Panc1 (cell line): Measurements from ENCODE around the gene UST. TPM values are rescaled to one million over a fixed set of nuclear protein-coding genes. Genes with fewer than 3 reads are reported as not detected.

ENCODE experiments used
- ATAC-seq: fragments of 200-7000 bp; cut with Tn5 transposase; 2 replicates; pipeline ENCODE4 v1.9.1; 2020; ENCODE audit warnings: mild to moderate bottlenecking, moderate library complexity
- BruUV-seq: library from RNA; stranded (reverse); fragments of 400-500 nt; replicated peaks from 2 replicates; lab custom pipeline; 2021; lab: Mats Ljungman, UMichigan
- CTCF ChIA-PET: fragments of 300-600 bp; sonication (Branson Sonifier 250); formaldehyde crosslinking; loops from one replicate; lab custom pipeline; 2022; ENCODE audit warnings: antibody characterized with exemption; lab: Charles Lee
- POLR2A ChIA-PET: fragments of 300-600 bp; sonication (Branson Sonifier 250); formaldehyde crosslinking; loops from one replicate; lab custom pipeline; 2022; ENCODE audit warnings: antibody characterized with exemption; lab: Charles Lee
- DNase-seq: peaks from one replicate; pipeline ENCODE4 v3.0.0-alpha.2; 2010; ENCODE audit warnings: low read depth, low spot score
- H3K27ac ChIP-seq: 2 replicates; pipeline ENCODE4 v1.5.1; 2011; ENCODE audit warnings: mild to moderate bottlenecking, low read length, inconsistent platforms
- H3K27me3 ChIP-seq: fragments of 200-500 bp; sonication (Bioruptor generic); 2 replicates; pipeline ENCODE4 v1.6.0; 2014; ENCODE audit warnings: low read length, inconsistent platforms; ENCODE audit not compliant: control insufficient read depth, insufficient read depth
- H3K36me3 ChIP-seq: fragments of 200-500 bp; sonication (Bioruptor generic); 2 replicates; pipeline ENCODE4 v1.5.1; 2014; ENCODE audit warnings: inconsistent platforms, mild to moderate bottlenecking, low read length, moderate library complexity; ENCODE audit not compliant: control insufficient read depth, insufficient read depth
- H3K4me1 ChIP-seq: 2 replicates; pipeline ENCODE4 v1.5.1; 2011; ENCODE audit warnings: inconsistent platforms, mild to moderate bottlenecking, low read length, moderate library complexity; ENCODE audit not compliant: control insufficient read depth, insufficient read depth
- H3K4me3 ChIP-seq, 2 experiments: 2 replicates each; pipeline ENCODE4 v1.5.1; 2011 to 2012; ENCODE audit warnings: low read depth in 2 of 2, low read length in 2 of 2, mild to moderate bottlenecking in 2 of 2, inconsistent platforms in 1 of 2, moderate library complexity in 1 of 2
- H3K9me3 ChIP-seq: fragments of 200-500 bp; sonication (Bioruptor generic); 2 replicates; pipeline ENCODE4 v1.5.1; 2014; ENCODE audit warnings: low read depth, mild to moderate bottlenecking, inconsistent platforms, low read length, moderate library complexity; ENCODE audit not compliant: control insufficient read depth, insufficient read depth
- CTCF ChIP-seq: fragments of 450-650 bp; IDR thresholded peaks from 2 replicates; pipeline ENCODE4 v1.5.1; 2017; ENCODE audit warnings: mild to moderate bottlenecking
- POLR2AphosphoS5 ChIP-seq: IDR thresholded peaks from 2 replicates; pipeline ENCODE4 v1.6.1; 2012; ENCODE audit warnings: mild to moderate bottlenecking, low read depth, low read length, moderate library complexity
- SIN3A ChIP-seq: IDR thresholded peaks from 2 replicates; pipeline ENCODE4 v1.6.1; 2012; ENCODE audit warnings: low read depth, mild to moderate bottlenecking, low read length, moderate library complexity, borderline replicate concordance; ENCODE audit not compliant: insufficient read depth
- TCF7L2 ChIP-seq: IDR thresholded peaks from 2 replicates; pipeline ENCODE4 v1.6.1; 2011; ENCODE audit warnings: mild to moderate bottlenecking, low read depth, low read length, inconsistent platforms
- in situ Hi-C: cut with HindIII; loops from 2 replicates; pipeline ENCODE4 v1.10.0; 2016; ENCODE audit warnings: low sequenced_read_pairs, low pct_unique_long_range_greater_than_20kb
- intact Hi-C: fragments of 100-400 bp; cut with micrococcal nuclease; formaldehyde crosslinking; loops from one replicate; pipeline ENCODE4 v1.10.0; 2022; ENCODE audit not compliant: unreplicated experiment
- total RNA-seq: library from RNA; stranded (reverse); gene quantifications from one replicate; pipeline ENCODE4 v1.2.1, GENCODE V29; 2021; ENCODE audit not compliant: unreplicated experiment
- TF ChIP-seq, protein P1 (sequence below), 2 experiments: IDR thresholded peaks; 2 replicates each; pipeline ENCODE4 v1.6.1; 2011 to 2012; ENCODE audit warnings: low read depth in 2 of 2, control low read depth in 1 of 2, low read length in 1 of 2, mild to moderate bottlenecking in 1 of 2, moderate library complexity in 1 of 2; ENCODE audit not compliant: insufficient read depth in 1 of 2

UST gene
- total RNA-seq, 1 experiment from 2014 or later = 0.15 TPM

GRCh38 chr6:149044528-149044927 lies 297.7 kb downstream of the UST start:
- no peak for ATAC-seq
- TF ChIP-seq TCF7L2 (no peak), POLR2AphosphoS5 (no peak), SIN3A (no peak), CTCF (no peak)
- TF ChIP-seq, protein P1, sequence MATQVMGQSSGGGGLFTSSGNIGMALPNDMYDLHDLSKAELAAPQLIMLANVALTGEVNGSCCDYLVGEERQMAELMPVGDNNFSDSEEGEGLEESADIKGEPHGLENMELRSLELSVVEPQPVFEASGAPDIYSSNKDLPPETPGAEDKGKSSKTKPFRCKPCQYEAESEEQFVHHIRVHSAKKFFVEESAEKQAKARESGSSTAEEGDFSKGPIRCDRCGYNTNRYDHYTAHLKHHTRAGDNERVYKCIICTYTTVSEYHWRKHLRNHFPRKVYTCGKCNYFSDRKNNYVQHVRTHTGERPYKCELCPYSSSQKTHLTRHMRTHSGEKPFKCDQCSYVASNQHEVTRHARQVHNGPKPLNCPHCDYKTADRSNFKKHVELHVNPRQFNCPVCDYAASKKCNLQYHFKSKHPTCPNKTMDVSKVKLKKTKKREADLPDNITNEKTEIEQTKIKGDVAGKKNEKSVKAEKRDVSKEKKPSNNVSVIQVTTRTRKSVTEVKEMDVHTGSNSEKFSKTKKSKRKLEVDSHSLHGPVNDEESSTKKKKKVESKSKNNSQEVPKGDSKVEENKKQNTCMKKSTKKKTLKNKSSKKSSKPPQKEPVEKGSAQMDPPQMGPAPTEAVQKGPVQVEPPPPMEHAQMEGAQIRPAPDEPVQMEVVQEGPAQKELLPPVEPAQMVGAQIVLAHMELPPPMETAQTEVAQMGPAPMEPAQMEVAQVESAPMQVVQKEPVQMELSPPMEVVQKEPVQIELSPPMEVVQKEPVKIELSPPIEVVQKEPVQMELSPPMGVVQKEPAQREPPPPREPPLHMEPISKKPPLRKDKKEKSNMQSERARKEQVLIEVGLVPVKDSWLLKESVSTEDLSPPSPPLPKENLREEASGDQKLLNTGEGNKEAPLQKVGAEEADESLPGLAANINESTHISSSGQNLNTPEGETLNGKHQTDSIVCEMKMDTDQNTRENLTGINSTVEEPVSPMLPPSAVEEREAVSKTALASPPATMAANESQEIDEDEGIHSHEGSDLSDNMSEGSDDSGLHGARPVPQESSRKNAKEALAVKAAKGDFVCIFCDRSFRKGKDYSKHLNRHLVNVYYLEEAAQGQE (IDR thresholded peaks at IDR 0.05; ENCODE audit: insufficient read depth in 1 of 2, low read depth in 2 of 2, low read length in 1 of 2) = no peak
- no TSS peak for BruUV-seq
- DNase-seq = no peak
- Histone ChIP-seq H3K36me3 (no peaks in the 10 kb centered on the region), H3K27ac (no peak overlapping the region), H3K27me3 (no peaks in the 10 kb centered on the region), H3K9me3 (no peaks in the 10 kb centered on the region), H3K4me3 (no peak overlapping the region), H3K4me1 (no peaks in the 10 kb centered on the region)
- ChIA-PET CTCF (interaction anchor here (0.7 kb wide), 1 partner anchor 458 kb away, joined by 3 read pairs; no protein-coding TSS in a partner anchor), POLR2A (no interaction called here)
- in situ Hi-C loops (no loop called here), intact Hi-C loops (no loop called here)

DNA sequence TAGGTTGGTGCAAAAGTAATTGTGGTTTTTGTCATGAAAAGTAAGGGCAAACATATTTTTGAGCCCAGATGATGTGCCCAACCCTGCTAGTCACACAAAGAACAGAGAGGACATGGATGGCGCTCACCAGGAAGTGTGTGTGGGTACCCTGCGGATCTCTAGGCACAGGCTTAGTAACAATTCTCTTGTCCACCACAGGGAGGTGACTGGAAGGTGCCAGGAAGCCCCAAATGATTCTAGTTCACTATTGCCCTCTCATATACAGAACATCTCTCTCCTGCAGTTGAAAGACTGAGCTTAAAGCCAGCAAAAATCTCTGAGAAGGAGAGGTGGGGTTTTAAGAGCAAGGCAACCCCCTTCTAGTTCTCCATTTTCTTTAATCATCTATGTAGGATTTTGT lies 298.6 kb downstream of the UST start:
- ATAC-seq (peak; percentile 65; the same call in 1 of the 2 replicates), DNase-seq (no peak)
- Histone ChIP-seq H3K4me3 (no peak overlapping the region), H3K9me3 (no peaks in the 10 kb centered on the region), H3K27me3 (no peaks in the 10 kb centered on the region), H3K4me1 (no peaks in the 10 kb centered on the region), H3K36me3 (no peaks in the 10 kb centered on the region), H3K27ac (no peak overlapping the region)
- in situ Hi-C loops = no loop called here
- ChIA-PET CTCF (interaction anchor here (0.7 to 0.8 kb wide), 2 partner anchors 387 to 457 kb away, joined by 3 read pairs; no protein-coding TSS in a partner anchor), POLR2A (no interaction called here)
- no TSS peak for BruUV-seq
- TF ChIP-seq POLR2AphosphoS5 (no peak), CTCF (peak; percentile 22; the same call in 1 of the 2 replicates), SIN3A (no peak), TCF7L2 (no peak)
- intact Hi-C loops = no loop called here
